HL-60 (cell line): Measurements from ENCODE around the gene TRIM50.
"Not testable (repeated sequence)": the region's sequence is repeated elsewhere in the genome, so short reads cannot be mapped to it uniquely, and the experiment has no call there.

Experiments used
- GABPA ChIP-seq: IDR thresholded peaks from 2 replicates; pipeline ENCODE4 v1.6.1; 2012; ENCODE audit warnings: low read depth
- REST ChIP-seq: IDR thresholded peaks from 2 replicates; pipeline ENCODE4 v1.6.1; 2012; ENCODE audit warnings: low read depth; ENCODE audit not compliant: insufficient replicate concordance
- TF ChIP-seq, protein P1 (sequence below): IDR thresholded peaks from one replicate; pipeline ENCODE4 v1.5.1; 2011; ENCODE audit warnings: low read length, control low read depth, inconsistent platforms; ENCODE audit not compliant: insufficient read depth

DNA sequence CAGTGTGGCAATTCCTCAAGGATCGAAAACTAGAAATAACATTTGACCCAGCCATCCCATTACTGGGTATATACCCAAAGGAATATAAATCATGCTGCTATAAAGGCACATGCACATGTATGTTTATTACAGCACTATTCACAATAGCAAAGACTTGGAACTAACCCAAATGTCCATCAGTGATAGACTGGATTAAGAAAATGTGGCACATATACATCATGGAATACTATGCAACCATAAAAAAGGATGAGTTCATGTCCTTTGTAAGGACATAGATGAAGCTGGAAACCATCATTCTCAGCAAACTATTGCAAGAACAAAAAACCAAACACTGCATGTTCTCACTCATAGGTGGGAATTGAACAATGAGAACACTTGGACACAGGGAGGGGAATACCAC, 32.7 kb upstream of the TRIM50 start:
- TF ChIP-seq, protein P1, sequence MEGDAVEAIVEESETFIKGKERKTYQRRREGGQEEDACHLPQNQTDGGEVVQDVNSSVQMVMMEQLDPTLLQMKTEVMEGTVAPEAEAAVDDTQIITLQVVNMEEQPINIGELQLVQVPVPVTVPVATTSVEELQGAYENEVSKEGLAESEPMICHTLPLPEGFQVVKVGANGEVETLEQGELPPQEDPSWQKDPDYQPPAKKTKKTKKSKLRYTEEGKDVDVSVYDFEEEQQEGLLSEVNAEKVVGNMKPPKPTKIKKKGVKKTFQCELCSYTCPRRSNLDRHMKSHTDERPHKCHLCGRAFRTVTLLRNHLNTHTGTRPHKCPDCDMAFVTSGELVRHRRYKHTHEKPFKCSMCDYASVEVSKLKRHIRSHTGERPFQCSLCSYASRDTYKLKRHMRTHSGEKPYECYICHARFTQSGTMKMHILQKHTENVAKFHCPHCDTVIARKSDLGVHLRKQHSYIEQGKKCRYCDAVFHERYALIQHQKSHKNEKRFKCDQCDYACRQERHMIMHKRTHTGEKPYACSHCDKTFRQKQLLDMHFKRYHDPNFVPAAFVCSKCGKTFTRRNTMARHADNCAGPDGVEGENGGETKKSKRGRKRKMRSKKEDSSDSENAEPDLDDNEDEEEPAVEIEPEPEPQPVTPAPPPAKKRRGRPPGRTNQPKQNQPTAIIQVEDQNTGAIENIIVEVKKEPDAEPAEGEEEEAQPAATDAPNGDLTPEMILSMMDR, result not testable (repeated sequence)
- not testable (repeated sequence) for TF ChIP-seq GABPA, REST
